Mesodermal cell (in vitro differentiated cells): ENCODE results near the gene CD37.

Experiments
- H3K27ac ChIP-seq: 2 replicates; pipeline ENCODE4 v1.7.0; 2013; ENCODE audit warnings: mild to moderate bottlenecking, low read depth, low read length, moderate library complexity; ENCODE audit not compliant: severe bottlenecking
- H3K36me3 ChIP-seq: 2 replicates; pipeline ENCODE4 v1.7.1; 2013; ENCODE audit warnings: mild to moderate bottlenecking, low read length, moderate library complexity; ENCODE audit not compliant: control insufficient read depth, insufficient read depth
- H3K4me1 ChIP-seq: one replicate; pipeline ENCODE4 v1.7.1; 2013; ENCODE audit warnings: mild to moderate bottlenecking, low read length; ENCODE audit not compliant: insufficient read depth, control insufficient read depth, poor library complexity, severe bottlenecking
- H3K4me3 ChIP-seq: 2 replicates; pipeline ENCODE4 v1.7.0; 2013; ENCODE audit warnings: low read length, control low read depth, mild to moderate bottlenecking; ENCODE audit not compliant: insufficient read depth, poor library complexity, severe bottlenecking; ENCODE audit errors: extremely low read depth
- H3K9me3 ChIP-seq: 2 replicates; pipeline ENCODE4 v1.7.1; 2013; ENCODE audit warnings: mild to moderate bottlenecking, low read length, moderate library complexity; ENCODE audit not compliant: control insufficient read depth
- WGBS, 2 experiments: methylation state at CpG; one replicate each; pipeline ENCODE4 v1.1.5; 2013; ENCODE audit warnings: missing lambda C conversion rate in 2 of 2; ENCODE audit not compliant: insufficient coverage in 2 of 2; 5-methylcytosine and 5-hydroxymethylcytosine counted together

The CD37 gene

DNA sequence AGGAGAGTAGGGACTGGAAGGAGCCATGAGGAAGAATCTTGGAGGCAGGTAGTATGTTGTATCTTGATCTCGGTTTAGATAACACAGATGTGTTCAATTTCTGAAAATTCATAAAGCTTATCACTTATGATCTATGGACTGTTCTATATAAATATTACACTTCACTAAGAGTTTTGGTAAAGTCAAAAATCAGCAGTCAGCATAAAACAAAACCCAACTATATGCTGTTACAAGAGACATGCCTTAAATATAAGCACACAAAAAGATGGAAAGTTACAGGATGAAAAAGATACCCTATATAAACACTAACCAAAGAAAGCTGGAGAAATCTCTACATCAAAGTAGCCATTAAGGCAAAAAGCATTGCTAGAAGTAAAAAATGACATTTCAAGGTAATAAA, 48.4 kb downstream of the CD37 start:
- H3K4me1 ChIP-seq: no peaks in the 10 kb centered on the region
- no peak overlapping the region for H3K4me3 ChIP-seq
- H3K36me3 ChIP-seq: no peaks in the 10 kb centered on the region
- no peak overlapping the region for H3K27ac ChIP-seq
- peaks cover 8% of the 10 kb centered on the region for H3K9me3 ChIP-seq
- no CpG with 5 or more reads among the region's 1 CpG for WGBS, 2 experiments

DNA sequence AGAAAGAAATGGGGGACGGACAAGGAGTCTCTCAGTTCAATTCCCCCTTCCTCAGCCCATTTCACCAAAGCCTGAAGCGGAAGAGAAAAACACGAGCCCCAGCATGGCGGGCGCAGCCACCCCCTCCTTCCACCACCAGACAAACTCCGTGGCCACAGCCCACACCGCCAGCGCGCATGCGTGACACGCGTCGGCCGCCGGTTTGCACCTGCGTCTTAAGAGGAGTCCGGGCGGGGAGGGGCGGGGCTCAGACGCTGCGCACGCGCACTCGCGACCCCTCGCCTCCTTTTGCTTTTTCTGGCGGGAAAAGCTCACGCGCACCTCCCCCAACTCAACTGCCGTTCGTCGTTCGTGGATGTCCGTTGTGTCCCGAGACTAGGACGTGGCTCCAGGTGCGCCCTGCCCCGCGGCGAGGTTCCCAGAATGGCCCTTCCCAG, 52.7 kb downstream of the CD37 start, which contains the start of gene KASH5:
Gene KASH5, plus strand, starts transcription at position 314 of the 437 bp plus-strand sequence. CDS start 2,635 bp downstream, outside the sequence.
- Histone ChIP-seq H3K4me3 (no peak within 1 kb of the TSS), H3K4me1 (no peaks in the 10 kb centered on the region), H3K9me3 (no peaks in the 10 kb centered on the region), H3K27ac (no peak within 1 kb of the TSS), H3K36me3 (no peaks in the 10 kb centered on the region)
- WGBS, 2 experiments: 94 to 97% methylated on average over 21 to 24 of the region's 40 CpGs

DNA sequence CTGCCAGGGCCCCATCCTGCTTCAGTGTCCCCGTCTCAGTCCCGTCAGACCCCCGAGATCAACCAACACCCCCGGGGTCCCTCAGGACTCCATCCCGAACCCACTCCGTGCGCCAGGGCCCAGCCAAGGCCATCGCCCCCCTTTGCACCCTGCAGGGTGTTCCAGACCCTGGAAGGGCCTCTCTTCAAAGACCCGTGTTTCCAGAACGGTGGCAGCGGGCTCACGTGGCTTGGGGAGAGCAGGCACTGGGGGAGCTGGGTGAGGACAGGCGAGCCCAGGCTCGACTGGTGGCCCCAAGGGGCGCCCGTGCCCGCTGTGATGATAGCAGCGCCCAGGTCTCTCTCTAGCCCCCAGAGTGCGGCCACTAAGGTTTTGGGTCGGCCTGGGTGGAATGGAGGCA, 54.2 kb downstream of the CD37 start:
- Histone ChIP-seq H3K9me3 (no peaks in the 10 kb centered on the region), H3K4me1 (no peaks in the 10 kb centered on the region), H3K36me3 (no peaks in the 10 kb centered on the region), H3K4me3 (no peak overlapping the region), H3K27ac (no peak overlapping the region)
- 89 to 93% methylated on average over 15 to 20 of the region's 20 CpGs for WGBS, 2 experiments
